Effector CD4-positive, alpha-beta T cell (primary cell): Measurements from ENCODE around the gene ADRM1.

Experiments used
- DNase-seq: peaks from one replicate; pipeline ENCODE4 v3.0.0-alpha.2; 2020

ADRM1 gene

DNA sequence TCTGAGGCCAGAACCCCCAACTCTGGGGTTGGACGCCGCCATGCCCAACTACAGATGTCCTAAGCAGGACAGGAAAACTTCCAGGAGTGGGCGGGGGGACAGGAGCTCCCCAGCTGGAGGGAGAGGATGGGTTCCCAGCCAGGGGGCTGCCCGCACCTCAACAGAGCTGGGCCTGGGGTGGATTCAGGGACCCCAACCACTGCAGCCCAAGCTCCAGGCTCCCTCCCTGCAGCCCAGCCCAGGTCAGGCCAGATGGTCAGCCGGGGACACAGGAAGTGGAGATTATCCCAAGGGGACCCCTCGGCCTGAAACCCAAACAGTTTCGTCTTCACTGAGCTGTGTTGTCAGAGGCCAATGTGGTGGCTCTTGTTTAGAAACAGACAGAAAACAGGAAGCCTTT is 54.9 kb downstream of the ADRM1 start:
- no peak for DNase-seq
